Measurements from ENCODE around the gene MMP15.

Gene MMP15

GRCh38 chr16:58047557-58048348, 22.2 kb downstream of the MMP15 start:
- no peak overlapping the region for H3K4me3 ChIP-seq (ENCODE audit: low read depth, low read length)
- TF ChIP-seq, protein P1, sequence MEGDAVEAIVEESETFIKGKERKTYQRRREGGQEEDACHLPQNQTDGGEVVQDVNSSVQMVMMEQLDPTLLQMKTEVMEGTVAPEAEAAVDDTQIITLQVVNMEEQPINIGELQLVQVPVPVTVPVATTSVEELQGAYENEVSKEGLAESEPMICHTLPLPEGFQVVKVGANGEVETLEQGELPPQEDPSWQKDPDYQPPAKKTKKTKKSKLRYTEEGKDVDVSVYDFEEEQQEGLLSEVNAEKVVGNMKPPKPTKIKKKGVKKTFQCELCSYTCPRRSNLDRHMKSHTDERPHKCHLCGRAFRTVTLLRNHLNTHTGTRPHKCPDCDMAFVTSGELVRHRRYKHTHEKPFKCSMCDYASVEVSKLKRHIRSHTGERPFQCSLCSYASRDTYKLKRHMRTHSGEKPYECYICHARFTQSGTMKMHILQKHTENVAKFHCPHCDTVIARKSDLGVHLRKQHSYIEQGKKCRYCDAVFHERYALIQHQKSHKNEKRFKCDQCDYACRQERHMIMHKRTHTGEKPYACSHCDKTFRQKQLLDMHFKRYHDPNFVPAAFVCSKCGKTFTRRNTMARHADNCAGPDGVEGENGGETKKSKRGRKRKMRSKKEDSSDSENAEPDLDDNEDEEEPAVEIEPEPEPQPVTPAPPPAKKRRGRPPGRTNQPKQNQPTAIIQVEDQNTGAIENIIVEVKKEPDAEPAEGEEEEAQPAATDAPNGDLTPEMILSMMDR (IDR thresholded peaks at IDR 0.05; ENCODE audit: low read depth, low read length) = no peak

DNA sequence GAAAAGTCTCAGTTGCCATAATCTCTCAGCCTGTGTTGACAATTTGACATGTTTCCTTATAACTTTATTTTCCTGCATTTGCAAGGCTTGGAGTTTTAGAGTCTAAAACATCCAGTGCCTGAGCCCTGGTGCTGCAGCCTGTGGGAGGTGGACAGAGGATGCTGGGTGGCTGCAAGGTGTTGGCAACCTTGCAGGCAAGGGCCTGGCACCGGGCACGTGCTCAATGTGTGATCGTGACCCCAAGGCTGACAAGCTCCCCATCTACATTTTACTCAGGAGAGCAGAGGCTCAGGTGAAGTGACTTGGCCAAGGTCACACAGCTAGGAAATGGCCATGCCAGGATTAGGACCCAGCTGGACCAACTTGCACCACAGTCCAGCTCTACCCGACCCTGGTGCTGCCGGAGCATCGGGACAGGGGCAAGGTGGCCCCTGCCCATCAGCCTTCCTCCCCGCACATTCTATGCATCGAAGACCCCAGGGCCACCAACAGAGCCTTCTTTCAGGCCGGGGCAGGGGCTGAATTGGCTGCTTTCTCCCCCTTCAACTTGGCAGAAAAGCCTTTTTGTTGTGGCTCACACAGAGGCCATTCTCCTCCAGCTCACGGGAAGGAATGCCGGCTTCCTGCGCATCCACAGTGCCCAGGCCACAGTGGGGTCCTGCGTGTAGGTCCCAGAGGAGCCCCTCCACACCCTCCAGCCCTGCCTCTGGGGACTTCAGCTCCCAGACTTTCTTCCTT, 23.1 kb downstream of the MMP15 start:
- no peak overlapping the region for H3K4me3 ChIP-seq (ENCODE audit: low read depth, low read length)
- TF ChIP-seq, protein P1 (IDR thresholded peaks at IDR 0.05; ENCODE audit: low read depth, low read length) = no peak

DNA sequence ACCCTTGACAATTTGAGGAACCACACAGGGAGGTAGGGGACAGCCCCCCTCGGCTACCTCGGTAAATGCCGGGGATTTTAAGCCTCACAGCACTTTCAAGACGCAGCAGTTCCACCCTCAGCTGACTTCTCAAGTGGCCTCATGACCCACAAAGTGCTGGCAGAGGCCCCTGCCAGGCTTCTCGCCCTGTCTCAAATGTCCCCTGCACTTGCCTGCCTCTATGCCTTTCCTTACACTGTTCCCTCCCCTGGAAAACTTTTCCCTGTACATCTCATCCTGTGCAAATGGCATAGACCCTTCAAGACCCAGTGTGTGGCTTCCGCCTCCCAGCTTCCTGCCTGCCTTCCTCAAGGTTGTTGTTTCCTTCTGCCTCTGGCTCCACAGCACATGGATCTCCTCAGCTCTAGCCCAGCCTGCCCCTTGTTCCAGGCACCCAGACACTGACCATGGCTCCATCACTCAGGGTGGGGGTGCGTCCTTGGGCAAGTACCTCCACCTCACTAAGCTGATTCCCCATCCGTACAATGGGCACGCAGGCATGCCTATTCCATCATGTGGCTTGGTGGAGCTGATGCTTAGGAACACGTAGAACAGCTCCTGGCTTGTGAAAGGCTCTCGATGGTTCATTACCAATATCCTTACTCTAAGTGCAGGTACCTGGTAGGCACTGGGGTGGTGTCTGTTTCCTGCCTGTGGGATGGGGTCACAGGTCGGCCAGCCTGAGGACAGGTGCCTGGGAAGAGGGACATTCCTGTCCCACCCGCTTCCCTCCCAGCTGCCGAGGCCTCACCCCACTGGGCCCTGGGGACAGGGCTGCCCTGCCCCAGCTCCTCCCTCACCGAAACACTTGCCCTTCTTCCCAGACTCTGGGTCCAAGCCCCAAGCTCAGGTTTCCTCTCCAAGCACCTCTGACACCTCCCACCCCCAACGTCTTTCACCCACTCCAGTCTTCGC, 24.0 kb downstream of the MMP15 start:
- H3K4me3 ChIP-seq (ENCODE audit: low read depth, low read length) = no peak overlapping the region
- TF ChIP-seq, protein P1 (IDR thresholded peaks at IDR 0.05; ENCODE audit: low read depth, low read length) = no peak

DNA sequence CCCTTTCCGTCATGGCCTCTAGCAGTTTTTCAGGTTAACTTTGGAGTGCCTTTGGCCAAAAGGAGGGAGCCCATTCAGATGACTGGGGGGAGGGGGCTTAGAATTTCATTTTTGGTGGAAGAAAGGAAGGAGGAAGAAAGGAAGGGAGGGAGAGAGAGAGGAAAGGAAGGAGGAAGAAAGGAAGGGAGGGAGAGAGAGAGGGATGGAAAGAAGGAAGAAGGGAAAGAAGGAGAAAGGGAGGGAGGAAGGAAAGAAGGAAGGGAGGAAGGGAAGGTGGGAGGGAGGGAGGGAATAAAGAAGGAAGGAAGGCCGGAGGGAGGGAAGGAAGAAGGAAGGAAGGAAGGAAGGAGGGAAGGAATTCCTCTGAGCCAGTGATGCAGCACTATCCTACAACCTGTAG, 25.7 kb downstream of the MMP15 start:
- TF ChIP-seq, protein P1 (IDR thresholded peaks at IDR 0.05; ENCODE audit: low read depth, low read length) = no peak
- no peak overlapping the region for H3K4me3 ChIP-seq (ENCODE audit: low read depth, low read length)

GRCh38 chr16:58051821-58052603, 26.5 kb downstream of the MMP15 start:
- TF ChIP-seq, protein P1 (IDR thresholded peaks at IDR 0.05; ENCODE audit: low read depth, low read length) = no peak
- H3K4me3 ChIP-seq (ENCODE audit: low read depth, low read length) = no peak overlapping the region

GRCh38 chr16:58053682-58054005, 28.1 kb downstream of the MMP15 start:
- TF ChIP-seq, protein P1 (IDR thresholded peaks at IDR 0.05; ENCODE audit: low read depth, low read length) = no peak
- no peak overlapping the region for H3K4me3 ChIP-seq (ENCODE audit: low read depth, low read length)

Data from WI38 (cell line).